ENCODE data around the gene DFFB. TPM values are rescaled to one million over a fixed set of nuclear protein-coding genes. Genes with fewer than 3 reads are reported as not detected.

Gene DFFB
- total and polyA plus RNA-seq, 2 donors (not counting 3 experiments of a cell fraction or from before 2014, with no cell fraction given), result 11.7 to 11.8 TPM

DNA sequence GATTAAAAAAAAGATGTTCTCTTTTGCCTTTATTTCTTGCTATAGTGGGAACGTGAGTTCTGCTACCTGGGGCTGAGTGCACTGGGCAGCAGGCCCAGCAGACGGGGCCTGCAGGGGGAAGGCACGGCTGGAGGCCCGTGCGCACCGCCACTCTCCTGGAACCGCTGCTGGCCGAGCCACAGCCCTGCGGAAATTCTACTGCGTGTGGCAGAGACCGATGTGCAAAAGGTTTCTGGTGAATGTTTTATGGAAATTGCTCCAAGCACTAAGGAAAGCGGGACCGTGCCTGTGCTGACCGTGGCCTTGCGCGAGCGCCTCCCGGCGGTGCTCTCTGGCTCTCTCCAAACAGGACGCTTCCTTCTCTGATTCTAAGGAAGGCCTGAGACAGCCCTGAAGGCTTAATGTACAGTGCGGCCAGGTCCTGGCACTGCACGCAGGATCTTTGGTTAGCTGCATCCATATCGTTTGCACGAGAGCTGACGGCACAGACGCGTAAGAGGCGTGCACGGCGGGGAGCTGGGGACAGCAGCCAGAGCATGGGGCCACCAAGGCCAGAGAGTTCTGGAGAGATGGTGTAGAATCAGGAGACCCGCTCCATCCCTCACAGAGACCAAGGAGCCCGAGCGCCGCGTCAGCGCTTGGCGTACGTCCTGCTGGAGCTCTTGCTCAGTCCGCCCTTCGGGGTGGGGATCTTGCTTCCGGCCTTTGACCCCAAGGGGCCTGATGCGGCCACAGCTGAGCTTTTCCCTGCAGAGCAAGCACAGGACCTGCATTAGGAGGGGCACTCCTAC is 42.3 kb upstream of the DFFB start:
- H4K20me1 ChIP-seq (replicated peaks; ENCODE audit: control insufficient read depth, extremely low read depth, insufficient read depth, low read length), result no peaks in the 10 kb centered on the region
- TSS peak; percentile 22 for BruUV-seq (replicated peaks)
- H3K4me3 ChIP-seq (replicated peaks in 1 of 3; ENCODE audit: insufficient read depth in 1 of 3, low read depth in 1 of 3, low read length in 3 of 3), result no peak overlapping the region
- no peaks in the 10 kb centered on the region for H3K27me3 ChIP-seq (ENCODE audit: control insufficient read depth in 2 of 2, insufficient read depth in 2 of 2, low read length in 2 of 2)
- no peak overlapping the region for H2AFZ ChIP-seq (ENCODE audit: low read depth, low read length)
- no peak for TF ChIP-seq EZH2 (IDR thresholded peaks at IDR 0.05; ENCODE audit: borderline replicate concordance, low read depth, low read length, severe bottlenecking)
- TF ChIP-seq, protein P1, sequence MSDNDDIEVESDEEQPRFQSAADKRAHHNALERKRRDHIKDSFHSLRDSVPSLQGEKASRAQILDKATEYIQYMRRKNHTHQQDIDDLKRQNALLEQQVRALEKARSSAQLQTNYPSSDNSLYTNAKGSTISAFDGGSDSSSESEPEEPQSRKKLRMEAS (IDR thresholded peaks at IDR 0.05; ENCODE audit: insufficient read depth, insufficient read length), result no peak
- TF ChIP-seq POLR2AphosphoS5 (IDR thresholded peaks at IDR 0.05; ENCODE audit: insufficient read depth, low read depth, low read length), result no peak
- H3K9ac ChIP-seq (replicated peaks; ENCODE audit: extremely low read depth, insufficient read depth, low read length), result no peak overlapping the region
- H3K4me1 ChIP-seq (ENCODE audit: control insufficient read depth, extremely low read depth, insufficient read depth, low read length), result no peaks in the 10 kb centered on the region
- H3K9me3 ChIP-seq (replicated peaks; ENCODE audit: control insufficient read depth, insufficient read depth, low read length), result no peaks in the 10 kb centered on the region
- no peak for DNase-seq (ENCODE audit: low read depth, low spot score)
- POLR2A ChIA-PET, result no interaction called here
- no peak overlapping the region for H3K4me2 ChIP-seq (ENCODE audit: insufficient read depth, low read length)
- H3K9me1 ChIP-seq (replicated peaks; ENCODE audit: control insufficient read depth, extremely low read depth, insufficient read depth, low read length), result no peaks in the 10 kb centered on the region
- dilution Hi-C loops (cut with MboI; ENCODE audit: extremely low pct_ligation_motif_present, low sequenced_read_pairs) (no loop called here), intact Hi-C loops (cut with micrococcal nuclease) (no loop called here)
- H3K79me2 ChIP-seq (ENCODE audit: control insufficient read depth, insufficient read depth, low read length), result no peaks in the 10 kb centered on the region
- H3K36me3 ChIP-seq (ENCODE audit: control insufficient read depth in 2 of 2, extremely low read depth in 1 of 2, insufficient read depth in 2 of 2, low read length in 2 of 2), result peaks cover 0 to 3% of the 10 kb centered on the region in 2 experiments
- H3K27ac ChIP-seq (ENCODE audit: insufficient read depth, low read depth, low read length), result no peak overlapping the region
- CTCF ChIA-PET, result no interaction called here
- FAIRE-seq, result no peak

- dilution Hi-C loops (cut with MboI; ENCODE audit: extremely low pct_ligation_motif_present, low sequenced_read_pairs), result no loop called here
- H3K27me3 ChIP-seq (ENCODE audit: control insufficient read depth in 2 of 2, insufficient read depth in 2 of 2, low read length in 2 of 2), result no peaks in the 10 kb centered on the region
- no peak overlapping the region for H3K27ac ChIP-seq (ENCODE audit: insufficient read depth, low read depth, low read length)
- H3K4me2 ChIP-seq (ENCODE audit: insufficient read depth, low read length), result no peak overlapping the region
- no peaks in the 10 kb centered on the region for H3K79me2 ChIP-seq (ENCODE audit: control insufficient read depth, insufficient read depth, low read length)
- no peaks in the 10 kb centered on the region for H4K20me1 ChIP-seq (replicated peaks; ENCODE audit: control insufficient read depth, extremely low read depth, insufficient read depth, low read length)
- ChIA-PET POLR2A (no interaction called here), CTCF (no interaction called here)
- H3K9ac ChIP-seq (replicated peaks; ENCODE audit: extremely low read depth, insufficient read depth, low read length), result no peak overlapping the region
- no peak overlapping the region for H3K4me3 ChIP-seq (replicated peaks in 1 of 3; ENCODE audit: insufficient read depth in 1 of 3, low read depth in 1 of 3, low read length in 3 of 3)
- no peaks in the 10 kb centered on the region for H3K9me3 ChIP-seq (replicated peaks; ENCODE audit: control insufficient read depth, insufficient read depth, low read length)
- intact Hi-C loops (cut with micrococcal nuclease), result no loop called here
- peaks cover 0 to 3% of the 10 kb centered on the region in 2 experiments for H3K36me3 ChIP-seq (ENCODE audit: control insufficient read depth in 2 of 2, extremely low read depth in 1 of 2, insufficient read depth in 2 of 2, low read length in 2 of 2)
- DNase-seq (ENCODE audit: low read depth, low spot score) (no peak), FAIRE-seq (no peak)
- TF ChIP-seq CTCF (IDR thresholded peaks at IDR 0.05; ENCODE audit: extremely low read depth in 1 of 2, insufficient read depth in 1 of 2, low read depth in 1 of 2, low read length in 2 of 2) (no peak), POLR2A (IDR thresholded peaks at IDR 0.05; ENCODE audit: low read depth, low read length) (no peak), JUN (IDR thresholded peaks at IDR 0.05; ENCODE audit: borderline replicate concordance, insufficient read depth, insufficient read length, low read depth) (no peak), EZH2 (IDR thresholded peaks at IDR 0.05; ENCODE audit: borderline replicate concordance, low read depth, low read length, severe bottlenecking) (no peak), FOS (IDR thresholded peaks at IDR 0.05; ENCODE audit: borderline replicate concordance, insufficient read depth, low read length) (no peak), MYC (IDR thresholded peaks at IDR 0.05; ENCODE audit: low read depth, low read length) (no peak)
- H2AFZ ChIP-seq (ENCODE audit: low read depth, low read length), result no peak overlapping the region
- H3K4me1 ChIP-seq (ENCODE audit: control insufficient read depth, extremely low read depth, insufficient read depth, low read length), result no peaks in the 10 kb centered on the region
- no peaks in the 10 kb centered on the region for H3K9me1 ChIP-seq (replicated peaks; ENCODE audit: control insufficient read depth, extremely low read depth, insufficient read depth, low read length)
- no TSS peak for BruUV-seq (replicated peaks)
Observed at GRCh38 chr1:3816331-3817137, 40.7 kb upstream of the DFFB start.
